ENCODE data around the gene CLMN. TPM values are rescaled to one million over a fixed set of nuclear protein-coding genes. Genes with fewer than 3 reads are reported as not detected.

CLMN gene
- total and polyA plus RNA-seq, 10 of the 15 experiments (the other 5 are each of a cell fraction or from before 2014, with no cell fraction given), result 7.8 to 49.3 (median 18.5) TPM

- TF ChIP-seq PRDM15 (CRISPR knock-in tag; IDR thresholded peaks at IDR 0.05), result no peak
- no peak; the same call in 1 of the 2 replicates for TF ChIP-seq ZBTB40 (IDR thresholded peaks at IDR 0.05; ENCODE audit: borderline replicate concordance)
- no peak for TF ChIP-seq RCOR1 (conservative IDR thresholded peaks at IDR 0.05; ENCODE audit: low read depth, low read length)
- TF ChIP-seq FOXK2 (IDR thresholded peaks at IDR 0.05), result no peak; the same call in 1 of the 2 replicates
- no peak for TF ChIP-seq SMC3 (IDR thresholded peaks at IDR 0.05; ENCODE audit: borderline replicate concordance, low read length)
- TF ChIP-seq YY1 (IDR thresholded peaks at IDR 0.05; ENCODE audit: low read depth, low read length), result peak; percentile 85
- TF ChIP-seq RELA (IDR thresholded peaks at IDR 0.05; ENCODE audit: borderline replicate concordance, partially characterized antibody), result no peak
- peak; percentile 46; the same call in 1 of the 2 replicates for TF ChIP-seq DPF2 (IDR thresholded peaks at IDR 0.05)
- TF ChIP-seq ZNF217 (IDR thresholded peaks at IDR 0.05), result no peak
- TF ChIP-seq USF2 (IDR thresholded peaks at IDR 0.05; ENCODE audit: borderline replicate concordance, low read depth, low read length), result no peak
- no peak for TF ChIP-seq NRF1 (conservative IDR thresholded peaks at IDR 0.05; ENCODE audit: low read depth, low read length)
- TF ChIP-seq ZNF274 (IDR thresholded peaks at IDR 0.05; ENCODE audit: insufficient read depth, insufficient read length), result no peak
- TF ChIP-seq PAX8 (IDR thresholded peaks at IDR 0.05), result no peak
- no peak for TF ChIP-seq RAD21 (IDR thresholded peaks at IDR 0.05; ENCODE audit: insufficient read depth, low read depth, low read length)
- no peak for TF ChIP-seq HSF1 (IDR thresholded peaks at IDR 0.05; ENCODE audit: low read depth, low read length)
- peak; percentile 65 for TF ChIP-seq MTA2 (IDR thresholded peaks at IDR 0.05; ENCODE audit: low read depth)
- TF ChIP-seq IRF3 (IDR thresholded peaks at IDR 0.05), result no peak
- TF ChIP-seq IRF4 (IDR thresholded peaks at IDR 0.05; ENCODE audit: low read depth, low read length), result no peak
Observed at GRCh38 chr14:95183532-95184412, 135.9 kb downstream of the CLMN start (continued).

Measured in GM12878 (cell line).